Measurements from ENCODE around the gene ARL15.

ARL15 gene

GRCh38 chr5:53884844-53885243 lies 425.5 kb downstream of the ARL15 start:
- Histone ChIP-seq H3K36me3 (ENCODE audit: insufficient read depth, low read depth, low read length) (no peaks in the 10 kb centered on the region), H3K9ac (ENCODE audit: low read depth, low read length) (no peak overlapping the region), H3K9me3 (ENCODE audit: insufficient read depth, low read depth, low read length) (no peaks in the 10 kb centered on the region), H3K4me1 (ENCODE audit: insufficient read depth, low read length) (peaks cover 44% of the 10 kb centered on the region), H3K27me3 (ENCODE audit: insufficient read depth, low read length) (no peaks in the 10 kb centered on the region), H3K4me3 (ENCODE audit: low read length) (no peak overlapping the region), H3K27ac (ENCODE audit: low read length) (no peak overlapping the region)

GRCh38 chr5:53884417-53884816 lies 426.0 kb downstream of the ARL15 start:
- H3K27me3 ChIP-seq (ENCODE audit: insufficient read depth, low read length): no peaks in the 10 kb centered on the region
- H3K9me3 ChIP-seq (ENCODE audit: insufficient read depth, low read depth, low read length): no peaks in the 10 kb centered on the region
- no peak overlapping the region for H3K27ac ChIP-seq (ENCODE audit: low read length)
- H3K4me1 ChIP-seq (ENCODE audit: insufficient read depth, low read length): peaks cover 48% of the 10 kb centered on the region
- H3K9ac ChIP-seq (ENCODE audit: low read depth, low read length): no peak overlapping the region
- 0 out of 2 replicates have a peak overlapping the region, but pooled peaks have one; percentile 16 for H3K4me3 ChIP-seq (ENCODE audit: low read length)
- H3K36me3 ChIP-seq (ENCODE audit: insufficient read depth, low read depth, low read length): no peaks in the 10 kb centered on the region

GRCh38 chr5:53882676-53883031 lies 427.7 kb downstream of the ARL15 start:
- Histone ChIP-seq H3K27ac (ENCODE audit: low read length) (peak overlapping the region; percentile 76), H3K36me3 (ENCODE audit: insufficient read depth, low read depth, low read length) (no peaks in the 10 kb centered on the region), H3K9me3 (ENCODE audit: insufficient read depth, low read depth, low read length) (no peaks in the 10 kb centered on the region), H3K9ac (ENCODE audit: low read depth, low read length) (no peak overlapping the region; the same call in 1 of the 2 replicates), H3K4me3 (ENCODE audit: low read length) (peak overlapping the region; percentile 22), H3K27me3 (ENCODE audit: insufficient read depth, low read length) (no peaks in the 10 kb centered on the region), H3K4me1 (ENCODE audit: insufficient read depth, low read length) (peaks cover 49% of the 10 kb centered on the region)

- Histone ChIP-seq H3K4me1 (ENCODE audit: insufficient read depth, low read length) (peaks cover 49% of the 10 kb centered on the region), H3K4me3 (ENCODE audit: low read length) (no peak overlapping the region), H3K27ac (ENCODE audit: low read length) (peak overlapping the region; percentile 76), H3K9ac (ENCODE audit: low read depth, low read length) (peak overlapping the region; percentile 35; the same call in 1 of the 2 replicates), H3K9me3 (ENCODE audit: insufficient read depth, low read depth, low read length) (no peaks in the 10 kb centered on the region), H3K27me3 (ENCODE audit: insufficient read depth, low read length) (no peaks in the 10 kb centered on the region), H3K36me3 (ENCODE audit: insufficient read depth, low read depth, low read length) (no peaks in the 10 kb centered on the region)
Observed at GRCh38 chr5:53882006-53882675, 428.2 kb downstream of the ARL15 start.

GRCh38 chr5:53879708-53880323 lies 430.6 kb downstream of the ARL15 start:
- H3K4me3 ChIP-seq (ENCODE audit: low read length): no peak overlapping the region
- no peak overlapping the region for H3K9ac ChIP-seq (ENCODE audit: low read depth, low read length)
- no peaks in the 10 kb centered on the region for H3K9me3 ChIP-seq (ENCODE audit: insufficient read depth, low read depth, low read length)
- H3K27me3 ChIP-seq (ENCODE audit: insufficient read depth, low read length): no peaks in the 10 kb centered on the region
- no peak overlapping the region for H3K27ac ChIP-seq (ENCODE audit: low read length)
- H3K36me3 ChIP-seq (ENCODE audit: insufficient read depth, low read depth, low read length): no peaks in the 10 kb centered on the region
- H3K4me1 ChIP-seq (ENCODE audit: insufficient read depth, low read length): peaks cover 41% of the 10 kb centered on the region

GRCh38 chr5:53878015-53878414 lies 432.4 kb downstream of the ARL15 start:
- H3K4me3 ChIP-seq (ENCODE audit: low read length): no peak overlapping the region
- no peak overlapping the region for H3K27ac ChIP-seq (ENCODE audit: low read length)
- no peak overlapping the region for H3K9ac ChIP-seq (ENCODE audit: low read depth, low read length)
- no peaks in the 10 kb centered on the region for H3K27me3 ChIP-seq (ENCODE audit: insufficient read depth, low read length)
- H3K4me1 ChIP-seq (ENCODE audit: insufficient read depth, low read length): peaks cover 25% of the 10 kb centered on the region
- H3K9me3 ChIP-seq (ENCODE audit: insufficient read depth, low read depth, low read length): peaks cover 11% of the 10 kb centered on the region
- H3K36me3 ChIP-seq (ENCODE audit: insufficient read depth, low read depth, low read length): no peaks in the 10 kb centered on the region

- Histone ChIP-seq H3K9me3 (ENCODE audit: insufficient read depth, low read depth, low read length) (peaks cover 12% of the 10 kb centered on the region), H3K4me1 (ENCODE audit: insufficient read depth, low read length) (peaks cover 18% of the 10 kb centered on the region), H3K9ac (ENCODE audit: low read depth, low read length) (no peak overlapping the region), H3K4me3 (ENCODE audit: low read length) (no peak overlapping the region), H3K27ac (ENCODE audit: low read length) (no peak overlapping the region), H3K27me3 (ENCODE audit: insufficient read depth, low read length) (no peaks in the 10 kb centered on the region), H3K36me3 (ENCODE audit: insufficient read depth, low read depth, low read length) (no peaks in the 10 kb centered on the region)
Observed at GRCh38 chr5:53877243-53877642, 433.1 kb downstream of the ARL15 start.

- H3K9ac ChIP-seq (ENCODE audit: low read depth, low read length): no peak overlapping the region
- peaks cover 12% of the 10 kb centered on the region for H3K9me3 ChIP-seq (ENCODE audit: insufficient read depth, low read depth, low read length)
- no peak overlapping the region for H3K27ac ChIP-seq (ENCODE audit: low read length)
- no peak overlapping the region for H3K4me3 ChIP-seq (ENCODE audit: low read length)
- peaks cover 1% of the 10 kb centered on the region; the same call in 1 of the 2 replicates for H3K4me1 ChIP-seq (ENCODE audit: insufficient read depth, low read length)
- no peaks in the 10 kb centered on the region for H3K36me3 ChIP-seq (ENCODE audit: insufficient read depth, low read depth, low read length)
- no peaks in the 10 kb centered on the region for H3K27me3 ChIP-seq (ENCODE audit: insufficient read depth, low read length)
Observed at GRCh38 chr5:53874409-53874808, 436.0 kb downstream of the ARL15 start.

DNA sequence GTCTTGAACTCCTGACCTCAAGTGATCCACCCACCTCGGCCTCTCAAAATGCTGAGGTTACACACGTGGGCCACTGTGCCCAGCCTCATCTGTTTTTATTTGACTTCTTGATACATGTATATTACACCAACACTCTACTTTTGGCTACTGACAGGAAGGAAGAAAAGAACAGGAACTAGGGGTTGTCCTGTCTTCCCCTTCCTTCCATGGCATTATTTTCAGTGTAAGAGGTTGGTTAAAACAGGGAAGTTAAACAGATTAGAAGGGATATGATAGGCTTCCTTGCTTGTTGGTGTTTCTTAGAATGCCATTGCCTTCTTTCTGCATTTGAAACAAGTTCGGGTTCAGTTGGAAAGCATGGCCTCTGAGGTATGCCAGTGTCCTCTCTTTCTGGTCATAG lies 437.1 kb downstream of the ARL15 start:
- no peak overlapping the region for H3K9ac ChIP-seq (ENCODE audit: low read depth, low read length)
- no peak overlapping the region for H3K27ac ChIP-seq (ENCODE audit: low read length)
- H3K36me3 ChIP-seq (ENCODE audit: insufficient read depth, low read depth, low read length): no peaks in the 10 kb centered on the region

DNA sequence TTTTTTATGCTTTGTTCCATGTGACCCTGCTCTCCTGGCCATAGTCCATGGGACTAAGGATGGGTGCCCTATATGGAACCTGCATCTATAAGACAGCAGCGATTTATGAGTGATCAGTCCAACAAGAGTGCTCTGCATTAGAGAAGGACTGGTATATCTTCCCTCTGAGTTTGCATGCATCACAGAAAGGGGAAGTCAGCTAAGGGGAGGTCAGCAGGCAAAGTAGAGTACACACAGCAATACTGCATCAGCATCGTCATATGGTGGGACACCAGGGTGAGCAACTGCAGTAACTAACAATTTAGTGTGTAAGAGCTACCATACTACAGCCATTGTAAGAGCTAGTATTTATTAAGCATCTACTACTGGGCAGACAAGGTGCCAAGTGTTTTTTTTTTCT lies 438.6 kb downstream of the ARL15 start:
- Histone ChIP-seq H3K27me3 (ENCODE audit: insufficient read depth, low read length) (no peaks in the 10 kb centered on the region), H3K9me3 (ENCODE audit: insufficient read depth, low read depth, low read length) (peaks cover 12% of the 10 kb centered on the region), H3K27ac (ENCODE audit: low read length) (no peak overlapping the region), H3K4me1 (ENCODE audit: insufficient read depth, low read length) (no peaks in the 10 kb centered on the region), H3K4me3 (ENCODE audit: low read length) (no peak overlapping the region), H3K36me3 (ENCODE audit: insufficient read depth, low read depth, low read length) (no peaks in the 10 kb centered on the region), H3K9ac (ENCODE audit: low read depth, low read length) (no peak overlapping the region)

More for the DNA sequence above, 437.1 kb downstream of the ARL15 start:
- no peaks in the 10 kb centered on the region for H3K27me3 ChIP-seq (ENCODE audit: insufficient read depth, low read length)
- no peak overlapping the region for H3K4me3 ChIP-seq (ENCODE audit: low read length)
- no peaks in the 10 kb centered on the region for H3K4me1 ChIP-seq (ENCODE audit: insufficient read depth, low read length)
- H3K9me3 ChIP-seq (ENCODE audit: insufficient read depth, low read depth, low read length): peaks cover 12% of the 10 kb centered on the region

DNA sequence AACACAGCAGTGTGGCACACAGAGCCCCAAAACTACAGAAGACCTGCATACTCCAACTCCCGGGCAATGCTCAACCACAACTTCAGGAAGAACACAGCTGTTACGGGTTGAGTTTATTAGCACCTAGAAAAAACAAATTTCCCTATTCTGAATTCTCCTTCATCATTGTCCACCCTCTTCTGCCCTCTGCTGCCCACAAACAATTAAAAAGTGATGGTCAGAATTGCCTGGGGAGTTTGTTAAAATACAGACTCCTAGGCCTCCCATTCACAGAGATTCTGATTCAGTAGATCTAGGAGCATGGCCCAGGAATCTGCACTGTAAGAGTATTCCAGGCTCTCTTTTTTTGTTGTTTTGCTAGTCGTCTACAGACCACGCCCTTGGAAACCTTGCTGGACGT lies 439.3 kb downstream of the ARL15 start:
- Histone ChIP-seq H3K9me3 (ENCODE audit: insufficient read depth, low read depth, low read length) (peaks cover 12% of the 10 kb centered on the region), H3K36me3 (ENCODE audit: insufficient read depth, low read depth, low read length) (no peaks in the 10 kb centered on the region), H3K27me3 (ENCODE audit: insufficient read depth, low read length) (no peaks in the 10 kb centered on the region), H3K27ac (ENCODE audit: low read length) (no peak overlapping the region), H3K9ac (ENCODE audit: low read depth, low read length) (no peak overlapping the region), H3K4me3 (ENCODE audit: low read length) (no peak overlapping the region), H3K4me1 (ENCODE audit: insufficient read depth, low read length) (no peaks in the 10 kb centered on the region)

DNA sequence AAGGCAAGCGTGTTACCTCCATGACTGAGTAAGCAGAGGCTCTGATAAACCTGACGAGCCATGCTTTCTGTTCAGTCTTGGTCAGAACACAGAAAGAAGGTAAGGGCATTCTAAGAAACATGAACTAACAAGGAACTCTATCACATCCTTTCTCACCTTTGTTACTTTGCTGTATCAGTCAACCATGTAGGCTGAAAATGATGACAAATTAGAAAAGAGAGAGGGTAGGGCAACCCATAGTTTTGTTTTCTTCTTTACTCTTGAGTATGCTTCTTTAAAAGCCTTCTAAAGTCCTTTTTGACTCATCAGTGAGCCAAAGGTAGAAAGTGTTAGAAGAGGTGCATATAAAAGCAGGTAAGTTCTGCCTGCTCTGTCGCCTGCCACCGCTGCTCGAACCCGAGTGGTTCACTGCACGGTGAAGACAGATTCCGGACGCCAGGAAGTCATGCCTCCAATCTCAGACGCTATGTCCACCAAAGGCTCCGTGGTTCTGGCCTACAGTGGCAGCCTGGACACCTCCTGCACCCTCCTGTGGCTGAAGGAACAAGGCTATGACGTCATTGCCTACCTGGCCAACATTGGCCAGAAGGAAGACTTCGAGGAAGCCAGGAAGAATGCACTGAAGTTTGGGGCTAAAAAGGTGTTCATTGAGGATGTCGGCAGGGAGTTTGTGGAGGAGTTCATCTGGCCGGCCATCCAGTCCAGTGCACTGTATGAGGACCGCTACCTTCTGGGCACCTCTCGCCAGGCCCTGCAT lies 451.5 kb downstream of the ARL15 start:
- Histone ChIP-seq H3K9me3 (ENCODE audit: insufficient read depth, low read depth, low read length) (peaks cover 19% of the 10 kb centered on the region), H3K4me1 (ENCODE audit: insufficient read depth, low read length) (no peaks in the 10 kb centered on the region), H3K36me3 (ENCODE audit: insufficient read depth, low read depth, low read length) (no peaks in the 10 kb centered on the region), H3K4me3 (ENCODE audit: low read length) (no peak overlapping the region), H3K9ac (ENCODE audit: low read depth, low read length) (no peak overlapping the region), H3K27ac (ENCODE audit: low read length) (no peak overlapping the region), H3K27me3 (ENCODE audit: insufficient read depth, low read length) (no peaks in the 10 kb centered on the region)

All from iPS-20b (cell line).